Measurements from ENCODE around the gene CAMK2D. TPM values are rescaled to one million over a fixed set of nuclear protein-coding genes. Genes with fewer than 3 reads are reported as not detected.

The CAMK2D gene
- total RNA-seq, 1 experiment from 2014 or later, result 35.8 TPM

DNA sequence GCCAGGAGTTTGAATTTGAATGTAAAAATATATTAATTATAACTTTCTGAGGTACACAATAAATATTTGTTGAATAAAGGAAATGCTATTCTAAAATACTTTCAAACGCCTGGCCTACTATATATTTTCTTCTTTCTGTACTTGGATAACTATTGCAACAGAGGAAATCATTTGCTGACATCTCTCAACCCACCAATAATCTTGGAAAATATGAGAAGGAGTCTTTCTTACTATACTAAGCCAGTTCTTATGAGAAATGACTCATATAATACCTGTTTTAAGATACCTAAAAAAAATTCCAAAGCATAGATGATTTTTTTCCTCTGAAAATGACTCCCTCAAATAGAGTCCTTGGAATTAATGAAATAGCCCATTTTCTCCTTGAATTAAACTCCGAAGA, 64.1 kb downstream of the CAMK2D start:
- no peak for DNase-seq (ENCODE audit: low spot score)
- no TSS peak for BruUV-seq (replicated peaks)
- POLR2A ChIA-PET (ENCODE audit: low non-redundant PET), result no interaction called here
- Histone ChIP-seq H3K4me3 (ENCODE audit: low read depth, low read length, poor library complexity, severe bottlenecking) (no peak overlapping the region), H3K27ac (ENCODE audit: low read depth, low read length, poor library complexity, severe bottlenecking) (no peak overlapping the region), H3K27me3 (replicated peaks; ENCODE audit: insufficient read depth, low read depth, low read length, poor library complexity) (no peaks in the 10 kb centered on the region), H3K4me1 (ENCODE audit: insufficient read depth, low read length, poor library complexity, severe bottlenecking) (peaks cover 26% of the 10 kb centered on the region), H3K9me3 (ENCODE audit: low read depth, low read length, poor library complexity, severe bottlenecking) (no peaks in the 10 kb centered on the region), H3K36me3 (ENCODE audit: insufficient read depth, low read length, poor library complexity, severe bottlenecking) (no peaks in the 10 kb centered on the region)
- intact Hi-C loops (cut with micrococcal nuclease; ENCODE audit: unreplicated experiment), result no loop called here
- no peak for TF ChIP-seq EZH2 (IDR thresholded peaks at IDR 0.05; ENCODE audit: borderline replicate concordance, low read depth, low read length, poor library complexity, severe bottlenecking)
- CTCF ChIA-PET, result no interaction called here

DNA sequence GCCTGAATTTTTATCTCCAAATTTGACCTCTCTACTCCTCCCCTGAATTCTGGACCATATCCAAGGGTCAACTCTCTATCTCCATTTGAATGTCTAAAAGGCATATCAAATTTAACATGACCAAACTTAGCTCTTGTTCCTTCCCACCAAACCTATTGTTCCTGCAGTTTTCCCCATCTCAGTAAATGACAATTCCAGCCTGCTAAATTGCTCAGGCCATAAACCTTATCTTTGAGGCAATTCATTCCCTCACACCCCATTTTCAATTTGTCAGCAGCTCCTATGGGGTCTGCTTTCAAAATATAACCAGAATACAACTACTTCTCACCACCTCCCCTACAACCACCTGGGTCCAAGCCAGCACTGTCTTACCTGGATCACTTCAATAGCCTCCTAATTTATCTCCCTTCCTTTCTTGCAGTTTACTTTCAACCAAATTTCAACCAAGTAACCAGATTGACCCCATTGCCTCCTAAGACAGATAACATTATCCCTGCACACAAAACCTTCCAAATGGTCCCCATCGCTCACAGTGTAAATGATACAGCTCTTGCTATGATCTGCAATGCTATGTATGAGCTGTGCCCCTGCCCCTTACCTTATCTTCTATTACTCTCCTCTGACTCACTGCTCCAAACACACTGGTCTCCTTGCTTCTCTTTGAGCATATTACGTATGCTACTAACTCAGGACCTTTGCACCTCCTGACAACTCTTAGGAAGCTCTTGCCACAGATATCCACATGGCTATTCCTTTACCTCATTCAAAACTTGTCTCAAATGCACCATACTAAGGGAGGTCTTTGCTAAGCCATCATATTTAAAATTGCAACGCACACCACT, 66.0 kb downstream of the CAMK2D start:
- Histone ChIP-seq H3K36me3 (ENCODE audit: insufficient read depth, low read length, poor library complexity, severe bottlenecking) (no peaks in the 10 kb centered on the region), H3K4me1 (ENCODE audit: insufficient read depth, low read length, poor library complexity, severe bottlenecking) (peaks cover 37% of the 10 kb centered on the region), H3K27me3 (replicated peaks; ENCODE audit: insufficient read depth, low read depth, low read length, poor library complexity) (no peaks in the 10 kb centered on the region), H3K4me3 (ENCODE audit: low read depth, low read length, poor library complexity, severe bottlenecking) (no peak overlapping the region), H3K27ac (ENCODE audit: low read depth, low read length, poor library complexity, severe bottlenecking) (no peak overlapping the region), H3K9me3 (ENCODE audit: low read depth, low read length, poor library complexity, severe bottlenecking) (no peaks in the 10 kb centered on the region)
- no TSS peak for BruUV-seq (replicated peaks)
- TF ChIP-seq EZH2 (IDR thresholded peaks at IDR 0.05; ENCODE audit: borderline replicate concordance, low read depth, low read length, poor library complexity, severe bottlenecking), result no peak
- TF ChIP-seq, protein P1, sequence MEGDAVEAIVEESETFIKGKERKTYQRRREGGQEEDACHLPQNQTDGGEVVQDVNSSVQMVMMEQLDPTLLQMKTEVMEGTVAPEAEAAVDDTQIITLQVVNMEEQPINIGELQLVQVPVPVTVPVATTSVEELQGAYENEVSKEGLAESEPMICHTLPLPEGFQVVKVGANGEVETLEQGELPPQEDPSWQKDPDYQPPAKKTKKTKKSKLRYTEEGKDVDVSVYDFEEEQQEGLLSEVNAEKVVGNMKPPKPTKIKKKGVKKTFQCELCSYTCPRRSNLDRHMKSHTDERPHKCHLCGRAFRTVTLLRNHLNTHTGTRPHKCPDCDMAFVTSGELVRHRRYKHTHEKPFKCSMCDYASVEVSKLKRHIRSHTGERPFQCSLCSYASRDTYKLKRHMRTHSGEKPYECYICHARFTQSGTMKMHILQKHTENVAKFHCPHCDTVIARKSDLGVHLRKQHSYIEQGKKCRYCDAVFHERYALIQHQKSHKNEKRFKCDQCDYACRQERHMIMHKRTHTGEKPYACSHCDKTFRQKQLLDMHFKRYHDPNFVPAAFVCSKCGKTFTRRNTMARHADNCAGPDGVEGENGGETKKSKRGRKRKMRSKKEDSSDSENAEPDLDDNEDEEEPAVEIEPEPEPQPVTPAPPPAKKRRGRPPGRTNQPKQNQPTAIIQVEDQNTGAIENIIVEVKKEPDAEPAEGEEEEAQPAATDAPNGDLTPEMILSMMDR (conservative IDR thresholded peaks at IDR 0.05; ENCODE audit: low read depth, low read length), result no peak
- CTCF ChIA-PET, result no interaction called here
- POLR2A ChIA-PET (ENCODE audit: low non-redundant PET), result no interaction called here
- intact Hi-C loops (cut with micrococcal nuclease; ENCODE audit: unreplicated experiment), result no loop called here
- DNase-seq (ENCODE audit: low spot score), result no peak

DNA sequence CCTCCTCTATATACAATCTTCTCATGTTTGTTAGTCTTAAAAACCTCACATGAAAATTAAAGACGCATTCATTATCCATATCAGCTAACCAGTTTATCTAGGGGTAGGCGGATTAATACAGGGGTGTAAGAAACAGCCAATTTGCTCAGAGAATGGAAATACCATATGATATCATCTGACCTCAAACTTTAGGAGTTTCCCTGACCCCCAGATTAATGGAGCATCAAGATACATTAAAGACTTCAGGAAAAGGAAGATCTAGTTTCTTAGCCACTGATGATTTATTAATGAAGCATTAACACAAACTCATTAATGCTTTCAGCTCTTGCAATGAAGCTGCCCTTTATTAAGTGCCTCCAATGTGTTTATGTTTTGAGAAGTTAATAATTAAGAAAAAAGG, 67.5 kb downstream of the CAMK2D start:
- Histone ChIP-seq H3K4me3 (ENCODE audit: low read depth, low read length, poor library complexity, severe bottlenecking) (no peak overlapping the region), H3K27me3 (replicated peaks; ENCODE audit: insufficient read depth, low read depth, low read length, poor library complexity) (no peaks in the 10 kb centered on the region), H3K4me1 (ENCODE audit: insufficient read depth, low read length, poor library complexity, severe bottlenecking) (peaks cover 29% of the 10 kb centered on the region), H3K9me3 (ENCODE audit: low read depth, low read length, poor library complexity, severe bottlenecking) (no peaks in the 10 kb centered on the region), H3K27ac (ENCODE audit: low read depth, low read length, poor library complexity, severe bottlenecking) (no peak overlapping the region), H3K36me3 (ENCODE audit: insufficient read depth, low read length, poor library complexity, severe bottlenecking) (no peaks in the 10 kb centered on the region)
- intact Hi-C loops (cut with micrococcal nuclease; ENCODE audit: unreplicated experiment), result no loop called here
- TF ChIP-seq EZH2 (IDR thresholded peaks at IDR 0.05; ENCODE audit: borderline replicate concordance, low read depth, low read length, poor library complexity, severe bottlenecking), result no peak
- BruUV-seq (replicated peaks), result no TSS peak
- POLR2A ChIA-PET (ENCODE audit: low non-redundant PET), result no interaction called here
- CTCF ChIA-PET, result no interaction called here
- no peak for DNase-seq (ENCODE audit: low spot score)

DNA sequence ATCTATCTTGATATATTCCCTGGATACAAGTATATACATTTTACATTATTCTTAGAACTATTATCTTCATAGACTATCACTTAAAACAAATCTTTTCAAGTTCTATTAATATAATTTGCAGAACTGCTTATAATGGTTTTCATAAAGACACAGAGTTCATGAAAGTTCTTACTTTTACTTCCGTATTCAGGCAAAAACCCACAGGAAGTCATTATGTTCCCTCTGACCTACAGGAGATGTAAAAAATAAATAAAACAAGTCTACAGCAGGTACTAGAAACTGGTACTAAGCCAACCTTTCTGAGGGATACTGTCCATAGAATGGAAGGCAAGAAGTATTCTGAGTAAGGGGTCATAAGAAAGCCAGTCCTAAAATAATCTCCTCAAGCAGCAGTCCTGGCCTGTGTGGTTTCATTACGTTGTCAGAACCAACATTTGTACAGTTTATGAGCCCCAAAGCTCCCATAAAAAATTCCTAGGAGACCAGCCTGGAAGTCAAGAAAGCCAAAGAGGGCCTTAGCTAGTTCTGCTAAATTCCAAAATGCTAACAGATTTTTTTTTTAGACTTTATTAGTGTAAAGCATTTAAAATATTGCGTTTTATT, 68.6 kb downstream of the CAMK2D start:
- peak; percentile 21 for DNase-seq (ENCODE audit: low spot score)

More for the DNA sequence above, 68.6 kb downstream of the CAMK2D start:
- Histone ChIP-seq H3K9me3 (ENCODE audit: low read depth, low read length, poor library complexity, severe bottlenecking) (no peaks in the 10 kb centered on the region), H3K4me3 (ENCODE audit: low read depth, low read length, poor library complexity, severe bottlenecking) (no peak overlapping the region), H3K27me3 (replicated peaks; ENCODE audit: insufficient read depth, low read depth, low read length, poor library complexity) (no peaks in the 10 kb centered on the region), H3K27ac (ENCODE audit: low read depth, low read length, poor library complexity, severe bottlenecking) (no peak overlapping the region), H3K4me1 (ENCODE audit: insufficient read depth, low read length, poor library complexity, severe bottlenecking) (peaks cover 29% of the 10 kb centered on the region), H3K36me3 (ENCODE audit: insufficient read depth, low read length, poor library complexity, severe bottlenecking) (no peaks in the 10 kb centered on the region)
- ChIA-PET CTCF (no interaction called here), POLR2A (ENCODE audit: low non-redundant PET) (no interaction called here)
- TF ChIP-seq EZH2 (IDR thresholded peaks at IDR 0.05; ENCODE audit: borderline replicate concordance, low read depth, low read length, poor library complexity, severe bottlenecking), result no peak
- TF ChIP-seq, protein P1 (conservative IDR thresholded peaks at IDR 0.05; ENCODE audit: low read depth, low read length), result no peak
- BruUV-seq (replicated peaks), result no TSS peak
- intact Hi-C loops (cut with micrococcal nuclease; ENCODE audit: unreplicated experiment), result no loop called here
